Liver (tissue), 9 donors: ENCODE results near the gene NCAPG2. TPM values are rescaled to one million over a fixed set of nuclear protein-coding genes. Genes with fewer than 3 reads are reported as not detected.

Experiments used
- DNase-seq: peaks from one replicate; pipeline ENCODE4 v3.0.0-alpha.2; 2017; ENCODE audit warnings: low spot score
- H3K27ac ChIP-seq, 2 donors: one replicate each; pipeline ENCODE4 v1.7.0; 2013; ENCODE audit warnings: inconsistent platforms in 2 of 2, low read length in 2 of 2, control low read depth in 1 of 2, low read depth in 1 of 2, mild to moderate bottlenecking in 1 of 2
- H3K27me3 ChIP-seq, 4 donors: one replicate each; pipeline versions ENCODE4 v1.6.1 to v1.7.0; 2013; ENCODE audit warnings: low read length in 3 of 4, inconsistent platforms in 1 of 4, mild to moderate bottlenecking in 1 of 4, moderate library complexity in 1 of 4; ENCODE audit not compliant: control insufficient read depth in 4 of 4, insufficient read depth in 4 of 4
- H3K36me3 ChIP-seq, 4 donors: one replicate each; pipeline versions ENCODE4 v1.6.1 to v1.7.0; 2013; ENCODE audit warnings: low read length in 3 of 4, mild to moderate bottlenecking in 3 of 4, low read depth in 1 of 4, moderate library complexity in 1 of 4; ENCODE audit not compliant: control insufficient read depth in 4 of 4, insufficient read depth in 3 of 4
- H3K4me1 ChIP-seq, 4 donors: one replicate each; pipeline versions ENCODE4 v1.6.1 to v1.7.0; 2013; ENCODE audit warnings: low read length in 3 of 4, mild to moderate bottlenecking in 3 of 4, moderate library complexity in 1 of 4; ENCODE audit not compliant: control insufficient read depth in 4 of 4, insufficient read depth in 4 of 4
- H3K4me3 ChIP-seq, 3 donors: one replicate each; pipeline versions ENCODE4 v1.6.1 to v1.7.0; 2013; ENCODE audit warnings: low read length in 3 of 3, control low read depth in 1 of 3, low read depth in 1 of 3, mild to moderate bottlenecking in 1 of 3
- H3K9ac ChIP-seq, 2 donors: one replicate each; pipeline ENCODE4 v1.7.0; 2013; ENCODE audit warnings: low read length in 2 of 2, mild to moderate bottlenecking in 2 of 2, moderate library complexity in 2 of 2, control low read depth in 1 of 2, low read depth in 1 of 2
- H3K9me3 ChIP-seq, 4 donors: one replicate each; pipeline versions ENCODE4 v1.6.1 to v1.7.0; 2013; ENCODE audit warnings: low read length in 3 of 4; ENCODE audit not compliant: control insufficient read depth in 4 of 4
- ATF3 ChIP-seq: IDR thresholded peaks from 2 replicates; pipeline ENCODE4 v1.6.1; 2016; ENCODE audit warnings: antibody characterized with exemption
- EGR1 ChIP-seq, 2 donors: IDR thresholded peaks; 2 replicates each; pipeline ENCODE4 v1.6.1; 2016 to 2018; ENCODE audit warnings: antibody characterized with exemption in 2 of 2, low read depth in 2 of 2
- FOXA1 ChIP-seq: IDR thresholded peaks from 2 replicates; pipeline ENCODE4 v1.6.1; 2016; ENCODE audit warnings: antibody characterized with exemption
- FOXA2 ChIP-seq: IDR thresholded peaks from 2 replicates; pipeline ENCODE4 v1.6.1; 2016; ENCODE audit warnings: antibody characterized with exemption
- GABPA ChIP-seq, 2 donors: IDR thresholded peaks in 1 of 2; conservative IDR thresholded peaks in 1 of 2; 2 replicates each; pipeline ENCODE4 v1.6.1; 2016; ENCODE audit warnings: antibody characterized with exemption in 2 of 2, mild to moderate bottlenecking in 1 of 2, moderate library complexity in 1 of 2
- HNF4A ChIP-seq, 2 donors: conservative IDR thresholded peaks; 2 replicates each; pipeline ENCODE4 v1.6.1; 2016; ENCODE audit warnings: antibody characterized with exemption in 2 of 2, mild to moderate bottlenecking in 2 of 2
- HNF4G ChIP-seq: IDR thresholded peaks from 2 replicates; pipeline ENCODE4 v1.6.1; 2016; ENCODE audit warnings: antibody characterized with exemption
- JUND ChIP-seq, 2 donors: IDR thresholded peaks; 2 replicates each; pipeline ENCODE4 v1.6.1; 2016; ENCODE audit warnings: antibody characterized with exemption in 2 of 2
- NR2F2 ChIP-seq: IDR thresholded peaks from 2 replicates; pipeline ENCODE4 v1.6.1; 2016; ENCODE audit warnings: antibody characterized with exemption
- RAD21 ChIP-seq, 2 donors: IDR thresholded peaks; 2 replicates each; pipeline ENCODE4 v1.6.1; 2016; ENCODE audit warnings: antibody characterized with exemption in 2 of 2, mild to moderate bottlenecking in 2 of 2
- RXRA ChIP-seq, 2 donors: IDR thresholded peaks; 2 replicates each; pipeline ENCODE4 v1.6.1; 2017 to 2018; ENCODE audit warnings: antibody characterized with exemption in 2 of 2, mild to moderate bottlenecking in 1 of 2
- SP1 ChIP-seq: IDR thresholded peaks from 2 replicates; pipeline ENCODE4 v1.6.1; 2018; ENCODE audit warnings: antibody characterized with exemption, mild to moderate bottlenecking
- TAF1 ChIP-seq: conservative IDR thresholded peaks from 2 replicates; pipeline ENCODE4 v1.6.1; 2016; ENCODE audit warnings: antibody characterized with exemption, mild to moderate bottlenecking
- YY1 ChIP-seq: IDR thresholded peaks from 2 replicates; pipeline ENCODE4 v1.6.1; 2016; ENCODE audit warnings: antibody characterized with exemption, mild to moderate bottlenecking
- WGBS: extraction: QIAGEN DNeasy Blood & Tissue Kit; methylation state at CpG from one replicate; pipeline ENCODE4 v1.1.7; 2013; 5-methylcytosine and 5-hydroxymethylcytosine counted together
- polyA plus RNA-seq, 2 donors: library from polyadenylated mRNA; stranded (reverse) in 1 of 2; unstranded in 1 of 2; fragments of 200-250 nt in 1 of 2; fragments of >200 nt in 1 of 2; fragmentation: Nextera tagmentation in 1 of 2; extraction: Ambion mirVana in 1 of 2; gene quantifications; one replicate each; pipeline versions ENCODE4 v1.2.1 to v1.2.3, GENCODE V29; 2013 to 2015
- total RNA-seq, 2 donors: library from RNA; depleted of rRNA; stranded (reverse); fragments of >200 nt; gene quantifications; one replicate each; pipeline ENCODE4 v1.2.3, GENCODE V29; 2014
- TF ChIP-seq, protein P1 (sequence below): fragments of 150-350 bp; IDR thresholded peaks from 2 replicates; pipeline ENCODE4 v1.5.1; 2017; ENCODE audit warnings: improper control_type of control experiment, low read depth, low read length; ENCODE audit not compliant: missing input control
- TF ChIP-seq, protein P2 (sequence below): IDR thresholded peaks from 2 replicates; pipeline ENCODE4 v1.6.1; 2016; ENCODE audit warnings: antibody characterized with exemption, mild to moderate bottlenecking
- TF ChIP-seq, protein P3 (sequence below): IDR thresholded peaks from 2 replicates; pipeline ENCODE4 v1.6.1; 2016; ENCODE audit warnings: antibody characterized with exemption
- TF ChIP-seq, protein P4 (sequence below): IDR thresholded peaks from 2 replicates; pipeline ENCODE4 v1.6.1; 2016; ENCODE audit warnings: antibody characterized with exemption
- donor health status: healthy.
- donor health status: healthy.
- donor health status: healthy.
- donor health status: healthy.
- donor health status: healthy.

NCAPG2 gene
- total and polyA plus RNA-seq, 4 donors: 0.89 to 37.4 (median 3.7) TPM

- Histone ChIP-seq H3K27ac (no peak overlapping the region), H3K4me3 (no peak overlapping the region), H3K9ac (no peak overlapping the region), H3K36me3 (no peaks in the 10 kb centered on the region), H3K4me1 (no peaks in the 10 kb centered on the region), H3K9me3 (no peaks in the 10 kb centered on the region), H3K27me3 (no peaks in the 10 kb centered on the region)
- TF ChIP-seq, protein P1, sequence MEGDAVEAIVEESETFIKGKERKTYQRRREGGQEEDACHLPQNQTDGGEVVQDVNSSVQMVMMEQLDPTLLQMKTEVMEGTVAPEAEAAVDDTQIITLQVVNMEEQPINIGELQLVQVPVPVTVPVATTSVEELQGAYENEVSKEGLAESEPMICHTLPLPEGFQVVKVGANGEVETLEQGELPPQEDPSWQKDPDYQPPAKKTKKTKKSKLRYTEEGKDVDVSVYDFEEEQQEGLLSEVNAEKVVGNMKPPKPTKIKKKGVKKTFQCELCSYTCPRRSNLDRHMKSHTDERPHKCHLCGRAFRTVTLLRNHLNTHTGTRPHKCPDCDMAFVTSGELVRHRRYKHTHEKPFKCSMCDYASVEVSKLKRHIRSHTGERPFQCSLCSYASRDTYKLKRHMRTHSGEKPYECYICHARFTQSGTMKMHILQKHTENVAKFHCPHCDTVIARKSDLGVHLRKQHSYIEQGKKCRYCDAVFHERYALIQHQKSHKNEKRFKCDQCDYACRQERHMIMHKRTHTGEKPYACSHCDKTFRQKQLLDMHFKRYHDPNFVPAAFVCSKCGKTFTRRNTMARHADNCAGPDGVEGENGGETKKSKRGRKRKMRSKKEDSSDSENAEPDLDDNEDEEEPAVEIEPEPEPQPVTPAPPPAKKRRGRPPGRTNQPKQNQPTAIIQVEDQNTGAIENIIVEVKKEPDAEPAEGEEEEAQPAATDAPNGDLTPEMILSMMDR: no peak
- TF ChIP-seq YY1: no peak
- TF ChIP-seq HNF4A (conservative IDR thresholded peaks at IDR 0.05): no peak
- TF ChIP-seq TAF1: no peak
- TF ChIP-seq ATF3: no peak
- TF ChIP-seq GABPA (IDR thresholded peaks at IDR 0.05 in 1 of 2, conservative IDR thresholded peaks at IDR 0.05 in 1 of 2): no peak
- TF ChIP-seq, protein P2, sequence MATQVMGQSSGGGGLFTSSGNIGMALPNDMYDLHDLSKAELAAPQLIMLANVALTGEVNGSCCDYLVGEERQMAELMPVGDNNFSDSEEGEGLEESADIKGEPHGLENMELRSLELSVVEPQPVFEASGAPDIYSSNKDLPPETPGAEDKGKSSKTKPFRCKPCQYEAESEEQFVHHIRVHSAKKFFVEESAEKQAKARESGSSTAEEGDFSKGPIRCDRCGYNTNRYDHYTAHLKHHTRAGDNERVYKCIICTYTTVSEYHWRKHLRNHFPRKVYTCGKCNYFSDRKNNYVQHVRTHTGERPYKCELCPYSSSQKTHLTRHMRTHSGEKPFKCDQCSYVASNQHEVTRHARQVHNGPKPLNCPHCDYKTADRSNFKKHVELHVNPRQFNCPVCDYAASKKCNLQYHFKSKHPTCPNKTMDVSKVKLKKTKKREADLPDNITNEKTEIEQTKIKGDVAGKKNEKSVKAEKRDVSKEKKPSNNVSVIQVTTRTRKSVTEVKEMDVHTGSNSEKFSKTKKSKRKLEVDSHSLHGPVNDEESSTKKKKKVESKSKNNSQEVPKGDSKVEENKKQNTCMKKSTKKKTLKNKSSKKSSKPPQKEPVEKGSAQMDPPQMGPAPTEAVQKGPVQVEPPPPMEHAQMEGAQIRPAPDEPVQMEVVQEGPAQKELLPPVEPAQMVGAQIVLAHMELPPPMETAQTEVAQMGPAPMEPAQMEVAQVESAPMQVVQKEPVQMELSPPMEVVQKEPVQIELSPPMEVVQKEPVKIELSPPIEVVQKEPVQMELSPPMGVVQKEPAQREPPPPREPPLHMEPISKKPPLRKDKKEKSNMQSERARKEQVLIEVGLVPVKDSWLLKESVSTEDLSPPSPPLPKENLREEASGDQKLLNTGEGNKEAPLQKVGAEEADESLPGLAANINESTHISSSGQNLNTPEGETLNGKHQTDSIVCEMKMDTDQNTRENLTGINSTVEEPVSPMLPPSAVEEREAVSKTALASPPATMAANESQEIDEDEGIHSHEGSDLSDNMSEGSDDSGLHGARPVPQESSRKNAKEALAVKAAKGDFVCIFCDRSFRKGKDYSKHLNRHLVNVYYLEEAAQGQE: no peak
- TF ChIP-seq, protein P3, sequence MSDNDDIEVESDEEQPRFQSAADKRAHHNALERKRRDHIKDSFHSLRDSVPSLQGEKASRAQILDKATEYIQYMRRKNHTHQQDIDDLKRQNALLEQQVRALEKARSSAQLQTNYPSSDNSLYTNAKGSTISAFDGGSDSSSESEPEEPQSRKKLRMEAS: no peak
- TF ChIP-seq NR2F2: no peak
- no peak for TF ChIP-seq RXRA (IDR thresholded peaks at IDR 0.05)
- no peak for TF ChIP-seq HNF4G
- TF ChIP-seq, protein P4, sequence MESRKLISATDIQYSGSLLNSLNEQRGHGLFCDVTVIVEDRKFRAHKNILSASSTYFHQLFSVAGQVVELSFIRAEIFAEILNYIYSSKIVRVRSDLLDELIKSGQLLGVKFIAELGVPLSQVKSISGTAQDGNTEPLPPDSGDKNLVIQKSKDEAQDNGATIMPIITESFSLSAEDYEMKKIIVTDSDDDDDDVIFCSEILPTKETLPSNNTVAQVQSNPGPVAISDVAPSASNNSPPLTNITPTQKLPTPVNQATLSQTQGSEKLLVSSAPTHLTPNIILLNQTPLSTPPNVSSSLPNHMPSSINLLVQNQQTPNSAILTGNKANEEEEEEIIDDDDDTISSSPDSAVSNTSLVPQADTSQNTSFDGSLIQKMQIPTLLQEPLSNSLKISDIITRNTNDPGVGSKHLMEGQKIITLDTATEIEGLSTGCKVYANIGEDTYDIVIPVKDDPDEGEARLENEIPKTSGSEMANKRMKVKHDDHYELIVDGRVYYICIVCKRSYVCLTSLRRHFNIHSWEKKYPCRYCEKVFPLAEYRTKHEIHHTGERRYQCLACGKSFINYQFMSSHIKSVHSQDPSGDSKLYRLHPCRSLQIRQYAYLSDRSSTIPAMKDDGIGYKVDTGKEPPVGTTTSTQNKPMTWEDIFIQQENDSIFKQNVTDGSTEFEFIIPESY: no peak
- TF ChIP-seq SP1: no peak
- TF ChIP-seq FOXA2: no peak
- no peak for TF ChIP-seq FOXA1
- no peak for TF ChIP-seq RAD21 (IDR thresholded peaks at IDR 0.05)
- TF ChIP-seq EGR1 (IDR thresholded peaks at IDR 0.05; ENCODE audit: low read depth in 2 of 2): no peak
- TF ChIP-seq JUND (IDR thresholded peaks at IDR 0.05): no peak
- WGBS: 87% methylated on average over 22 of the region's 22 CpGs
- no peak for DNase-seq
Measured at GRCh38 chr7:158602905-158603772, 101.5 kb downstream of the NCAPG2 start.
